ENCODE measurements around the gene TPMT.
"Not testable (repeated sequence)": the region's sequence is repeated elsewhere in the genome, so short reads cannot be mapped to it uniquely, and the experiment has no call there.

Gene TPMT

GRCh38 chr6:18155150-18155863, 430 bp upstream of the TPMT start, which contains the start of gene KDM1B:
KDM1B (plus strand) TSS chr6:18155422; CDS start chr6:18159896, 4,474 bp downstream.
- DNase-seq: peak; percentile 95

GRCh38 chr6:18153311-18153703, 1.6 kb downstream of the TPMT start:
- no peak for DNase-seq

- no peak for DNase-seq
These were observed 3.1 kb downstream of the TPMT start for GRCh38 chr6:18151801-18152200.

GRCh38 chr6:18151391-18151790, 3.5 kb downstream of the TPMT start:
- not testable (repeated sequence) for DNase-seq

GRCh38 chr6:18148304-18149025, 6.4 kb downstream of the TPMT start:
- DNase-seq: peak; percentile 92

GRCh38 chr6:18147616-18148015, 7.3 kb downstream of the TPMT start:
- DNase-seq: no peak

- DNase-seq: no peak
These were observed 7.7 kb downstream of the TPMT start for GRCh38 chr6:18147160-18147559.

- DNase-seq: no peak
These were observed 12.4 kb downstream of the TPMT start for GRCh38 chr6:18142591-18142861.

GRCh38 chr6:18141805-18142590, 12.9 kb downstream of the TPMT start:
- no peak for DNase-seq

- DNase-seq: no peak
These were observed 14.8 kb downstream of the TPMT start for GRCh38 chr6:18139935-18140621.

GRCh38 chr6:18138906-18139305, 16.0 kb downstream of the TPMT start:
- no peak for DNase-seq

GRCh38 chr6:18136260-18136659, 18.6 kb downstream of the TPMT start:
- no peak for DNase-seq

GRCh38 chr6:18135171-18135570, 19.7 kb downstream of the TPMT start:
- no peak for DNase-seq

GRCh38 chr6:18132346-18132745, 22.5 kb downstream of the TPMT start:
- no peak for DNase-seq

- no peak for DNase-seq
These were observed 28.8 kb downstream of the TPMT start for GRCh38 chr6:18126121-18126520.

GRCh38 chr6:18122128-18123093, 32.5 kb downstream of the TPMT start, which contains the start of gene NHLRC1:
NHLRC1 (minus strand) TSS chr6:18122677; CDS start chr6:18122606, 71 bp downstream.
- DNase-seq: peak; percentile 2

- no peak for DNase-seq
These were observed 33.2 kb downstream of the TPMT start for GRCh38 chr6:18121580-18122127.

GRCh38 chr6:18119236-18119635, 35.6 kb downstream of the TPMT start:
- no peak for DNase-seq

GRCh38 chr6:18118330-18118729, 36.5 kb downstream of the TPMT start:
- DNase-seq: no peak

GRCh38 chr6:18117136-18117535, 37.7 kb downstream of the TPMT start:
- DNase-seq: no peak

GRCh38 chr6:18115356-18115755, 39.5 kb downstream of the TPMT start:
- peak; percentile 91 for DNase-seq

GRCh38 chr6:18110162-18110561, 44.7 kb downstream of the TPMT start:
- DNase-seq: no peak
